Type B pancreatic cell (in vitro differentiated cells): Measurements from ENCODE around the gene ALDH3A1. TPM values are rescaled to one million over a fixed set of nuclear protein-coding genes. Genes with fewer than 3 reads are reported as not detected.

Source experiments
- DNase-seq: peaks from one replicate; pipeline ENCODE4 v3.0.0; 2021; ENCODE audit warnings: mixed read lengths; ENCODE audit not compliant: unreplicated experiment; ENCODE audit errors: extremely low spot score
- H3K27ac Mint-ChIP-seq: 2 replicates; pipeline ENCODE4 v1.8.0; 2021; ENCODE audit warnings: mild to moderate bottlenecking, mixed read lengths
- H3K27me3 Mint-ChIP-seq: 2 replicates; pipeline ENCODE4 v1.8.0; 2021; ENCODE audit warnings: mixed read lengths
- H3K36me3 Mint-ChIP-seq: 2 replicates; pipeline ENCODE4 v1.8.0; 2021; ENCODE audit warnings: mixed read lengths
- H3K4me1 Mint-ChIP-seq: one replicate; pipeline ENCODE4 v1.8.0; 2021; ENCODE audit warnings: mixed read lengths; ENCODE audit not compliant: unreplicated experiment
- H3K4me3 Mint-ChIP-seq: 2 replicates; pipeline ENCODE4 v1.8.0; 2021; ENCODE audit warnings: mild to moderate bottlenecking, mixed read lengths
- H3K9me3 Mint-ChIP-seq: 2 replicates; pipeline ENCODE4 v1.8.0; 2021; ENCODE audit warnings: mixed read lengths
- total RNA-seq: library from RNA; stranded (reverse); gene quantifications from 2 replicates; pipeline ENCODE4 v1.2.1, GENCODE V29; 2021; ENCODE audit warnings: low replicate concordance
- TF ChIP-seq, protein P1 (sequence below): fragments of 200-600 bp; sonication (generic); conservative IDR thresholded peaks from 2 replicates; pipeline ENCODE4 v1.5.0; 2021; ENCODE audit warnings: antibody characterized with exemption, mild to moderate bottlenecking

ALDH3A1 gene
- total RNA-seq, 1 donor from 2014 or later = 0.77 TPM

GRCh38 chr17:19746517-19746916, 1.6 kb downstream of the ALDH3A1 start:
- TF ChIP-seq, protein P1, sequence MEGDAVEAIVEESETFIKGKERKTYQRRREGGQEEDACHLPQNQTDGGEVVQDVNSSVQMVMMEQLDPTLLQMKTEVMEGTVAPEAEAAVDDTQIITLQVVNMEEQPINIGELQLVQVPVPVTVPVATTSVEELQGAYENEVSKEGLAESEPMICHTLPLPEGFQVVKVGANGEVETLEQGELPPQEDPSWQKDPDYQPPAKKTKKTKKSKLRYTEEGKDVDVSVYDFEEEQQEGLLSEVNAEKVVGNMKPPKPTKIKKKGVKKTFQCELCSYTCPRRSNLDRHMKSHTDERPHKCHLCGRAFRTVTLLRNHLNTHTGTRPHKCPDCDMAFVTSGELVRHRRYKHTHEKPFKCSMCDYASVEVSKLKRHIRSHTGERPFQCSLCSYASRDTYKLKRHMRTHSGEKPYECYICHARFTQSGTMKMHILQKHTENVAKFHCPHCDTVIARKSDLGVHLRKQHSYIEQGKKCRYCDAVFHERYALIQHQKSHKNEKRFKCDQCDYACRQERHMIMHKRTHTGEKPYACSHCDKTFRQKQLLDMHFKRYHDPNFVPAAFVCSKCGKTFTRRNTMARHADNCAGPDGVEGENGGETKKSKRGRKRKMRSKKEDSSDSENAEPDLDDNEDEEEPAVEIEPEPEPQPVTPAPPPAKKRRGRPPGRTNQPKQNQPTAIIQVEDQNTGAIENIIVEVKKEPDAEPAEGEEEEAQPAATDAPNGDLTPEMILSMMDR = no peak
- Mint-ChIP-seq H3K4me3 (no peak overlapping the region), H3K9me3 (no peaks in the 10 kb centered on the region), H3K27ac (no peak overlapping the region), H3K4me1 (peaks cover 7% of the 10 kb centered on the region), H3K27me3 (peaks cover 13% of the 10 kb centered on the region), H3K36me3 (no peaks in the 10 kb centered on the region)
- DNase-seq = no peak

DNA sequence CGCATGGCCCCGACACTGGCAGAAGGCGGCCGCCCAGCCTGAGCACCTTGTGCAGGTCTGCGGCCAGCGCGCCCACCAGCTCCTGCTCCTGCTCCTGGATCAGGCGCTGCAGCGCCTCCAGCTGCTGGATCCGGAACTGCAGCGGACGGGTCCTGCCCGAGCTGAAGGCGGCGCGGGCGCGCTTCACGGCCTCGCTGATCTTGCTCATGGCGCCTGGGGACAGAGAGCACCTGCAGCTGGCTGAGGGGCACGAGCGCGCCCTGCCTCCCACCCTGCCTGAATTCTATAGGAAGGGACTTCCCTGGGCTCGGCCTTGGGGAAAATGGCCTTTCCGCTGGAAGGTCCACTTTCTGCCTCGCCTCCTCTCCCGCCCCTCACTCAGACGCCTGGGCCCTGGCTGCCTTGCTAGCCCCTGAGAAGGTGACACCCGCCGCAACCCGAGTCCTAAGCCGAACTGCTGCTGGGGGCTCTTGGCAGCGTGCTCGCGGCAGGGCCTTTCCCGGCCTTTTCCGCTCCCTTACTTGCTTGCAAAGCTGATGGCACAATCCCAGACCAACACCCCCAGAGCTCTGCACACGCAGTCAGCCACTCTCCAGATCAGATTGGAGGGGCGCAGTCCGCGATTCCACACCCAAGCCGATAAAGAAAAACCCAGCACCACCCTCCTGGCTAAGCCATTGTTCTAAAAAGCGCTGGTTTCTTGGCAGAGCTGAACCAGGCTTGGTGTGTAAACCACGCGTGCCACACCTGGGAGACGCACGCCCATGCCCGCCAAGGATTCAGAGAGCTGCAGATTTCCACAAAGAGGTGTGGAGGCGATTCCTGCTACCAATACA, 3.0 kb downstream of the ALDH3A1 start:
- Mint-ChIP-seq H3K27ac (no peak overlapping the region), H3K4me3 (peak overlapping the region; percentile 73), H3K27me3 (peaks cover 12% of the 10 kb centered on the region), H3K36me3 (no peaks in the 10 kb centered on the region), H3K9me3 (no peaks in the 10 kb centered on the region), H3K4me1 (peaks cover 7% of the 10 kb centered on the region)
- DNase-seq = peak; percentile 96
- TF ChIP-seq, protein P1 = peak; percentile 97

DNA sequence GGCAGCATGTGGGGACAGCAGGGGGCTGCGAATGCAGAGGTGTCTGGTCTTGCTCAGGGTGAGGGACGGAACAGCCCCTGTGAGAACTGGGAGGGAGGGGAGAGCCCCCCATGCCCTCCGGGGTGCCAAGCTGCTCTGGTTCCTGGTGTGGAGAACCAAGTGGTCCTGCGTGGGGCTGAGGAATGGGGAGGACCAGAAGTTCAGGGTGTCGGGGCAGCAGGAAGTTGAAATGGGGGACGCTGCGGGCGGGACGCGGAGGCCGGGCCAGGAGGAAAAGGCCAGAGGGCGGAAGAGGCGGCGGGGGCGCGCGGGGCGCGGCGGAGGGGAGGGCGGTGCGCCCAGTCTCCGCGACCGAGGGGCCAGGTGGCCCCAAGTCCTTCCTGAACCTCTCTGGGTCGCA, 3.6 kb downstream of the ALDH3A1 start:
- Mint-ChIP-seq H3K27me3 (peaks cover 10% of the 10 kb centered on the region), H3K4me1 (peaks cover 7% of the 10 kb centered on the region), H3K27ac (no peak overlapping the region), H3K9me3 (no peaks in the 10 kb centered on the region), H3K36me3 (no peaks in the 10 kb centered on the region), H3K4me3 (peak overlapping the region; percentile 83)
- no peak for DNase-seq
- TF ChIP-seq, protein P1 = no peak

DNA sequence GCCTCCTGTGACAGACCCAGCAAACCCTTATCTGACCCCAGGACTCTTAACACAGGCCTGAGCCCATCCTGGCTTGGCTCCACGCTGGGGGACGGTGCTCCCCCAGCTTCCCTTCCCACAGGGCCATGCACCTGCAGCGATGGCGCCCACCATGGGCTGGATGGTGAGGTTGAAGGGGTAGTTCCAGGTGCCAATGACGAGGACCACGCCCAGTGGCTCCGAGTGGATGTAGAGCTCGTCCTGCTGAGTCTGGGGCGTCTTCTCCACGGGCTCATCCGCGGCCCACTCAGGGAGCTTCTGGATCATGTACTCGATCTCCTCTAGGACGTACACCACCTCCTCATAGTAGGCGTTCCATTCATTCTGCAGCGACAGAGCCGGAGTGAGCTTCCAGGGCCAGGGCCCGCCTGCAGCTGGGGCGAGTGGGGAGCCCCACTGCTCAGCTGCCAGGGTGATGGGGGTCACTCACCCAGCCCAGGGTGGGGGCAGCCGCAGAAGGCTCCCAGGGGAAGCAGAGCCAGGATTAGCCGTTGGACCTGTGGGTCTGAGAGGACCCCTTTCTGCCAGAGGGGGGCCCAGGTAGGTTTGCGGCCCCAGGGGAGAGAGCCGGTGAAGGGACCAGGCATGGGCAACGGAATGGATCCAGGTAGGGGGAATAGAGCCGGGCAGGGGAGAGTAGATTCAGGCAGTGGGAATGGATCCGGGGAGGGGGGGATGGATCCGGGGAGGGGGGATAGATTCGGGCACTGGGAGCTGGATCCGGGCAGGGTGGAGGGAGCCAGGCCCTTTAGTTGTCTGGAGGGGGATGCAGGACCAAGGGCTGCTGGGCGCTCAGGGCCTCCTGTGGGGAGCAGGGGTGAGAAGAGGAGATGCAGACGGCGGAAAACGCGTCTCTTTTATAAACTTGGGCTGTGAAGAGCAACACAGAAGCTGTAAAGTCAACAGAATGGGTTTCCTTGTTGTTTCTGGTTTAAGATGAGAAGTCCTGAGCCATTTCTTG, 4.7 kb downstream of the ALDH3A1 start:
- DNase-seq = no peak
- H3K9me3 Mint-ChIP-seq = no peaks in the 10 kb centered on the region
- peaks cover 4% of the 10 kb centered on the region for H3K4me1 Mint-ChIP-seq
- TF ChIP-seq, protein P1 = no peak
- no peak overlapping the region for H3K27ac Mint-ChIP-seq
- peaks cover 5% of the 10 kb centered on the region for H3K27me3 Mint-ChIP-seq
- no peaks in the 10 kb centered on the region for H3K36me3 Mint-ChIP-seq
- H3K4me3 Mint-ChIP-seq = peak overlapping the region; percentile 54

- Mint-ChIP-seq H3K4me3 (peak overlapping the region; percentile 69), H3K4me1 (no peaks in the 10 kb centered on the region), H3K27me3 (no peaks in the 10 kb centered on the region), H3K9me3 (no peaks in the 10 kb centered on the region), H3K27ac (no peak overlapping the region), H3K36me3 (no peaks in the 10 kb centered on the region)
- no peak for DNase-seq
- TF ChIP-seq, protein P1 = no peak
These were observed 5.6 kb downstream of the ALDH3A1 start for GRCh38 chr17:19742495-19742894.
